NCI-H1105 (cell line): ENCODE data around the gene PCDH9.

Experiments used
- DNase-seq: peaks from one replicate; lab custom pipeline; 2025; lab: John Stamatoyannopoulos, UW

PCDH9 gene

GRCh38 chr13:67156723-67157060, 73.4 kb downstream of the PCDH9 start:
- no peak for DNase-seq

- DNase-seq: no peak
Measured at GRCh38 chr13:67155898-67156722, 74.0 kb downstream of the PCDH9 start.

GRCh38 chr13:67152085-67152484, 78.1 kb downstream of the PCDH9 start:
- no peak for DNase-seq

GRCh38 chr13:67151652-67152051, 78.5 kb downstream of the PCDH9 start:
- DNase-seq: no peak

GRCh38 chr13:67150608-67151007, 79.5 kb downstream of the PCDH9 start:
- DNase-seq: no peak

- DNase-seq: no peak
Measured at GRCh38 chr13:67148161-67148571, 82.0 kb downstream of the PCDH9 start.

GRCh38 chr13:67147342-67148133, 82.6 kb downstream of the PCDH9 start:
- DNase-seq: no peak

- DNase-seq: no peak
Measured at GRCh38 chr13:67146523-67147130, 83.5 kb downstream of the PCDH9 start.

- no peak for DNase-seq
Measured at GRCh38 chr13:67145950-67146349, 84.2 kb downstream of the PCDH9 start.

- no peak for DNase-seq
Measured at GRCh38 chr13:67143544-67144115, 86.5 kb downstream of the PCDH9 start.

- no peak for DNase-seq
Measured at GRCh38 chr13:67140006-67140405, 90.1 kb downstream of the PCDH9 start.

- DNase-seq: peak; percentile 48
Measured at GRCh38 chr13:67139551-67139950, 90.6 kb downstream of the PCDH9 start.

GRCh38 chr13:67138970-67139369, 91.2 kb downstream of the PCDH9 start:
- no peak for DNase-seq

GRCh38 chr13:67137044-67137735, 92.9 kb downstream of the PCDH9 start:
- DNase-seq: no peak

GRCh38 chr13:67136157-67136556, 94.0 kb downstream of the PCDH9 start:
- no peak for DNase-seq

- DNase-seq: no peak
Measured at GRCh38 chr13:67135356-67135755, 94.8 kb downstream of the PCDH9 start.

GRCh38 chr13:67134417-67135129, 95.6 kb downstream of the PCDH9 start:
- DNase-seq: peak; percentile 46

- DNase-seq: no peak
Measured at GRCh38 chr13:67133476-67133875, 96.7 kb downstream of the PCDH9 start.

- DNase-seq: no peak
Measured at GRCh38 chr13:67131393-67131792, 98.7 kb downstream of the PCDH9 start.

- no peak for DNase-seq
Measured at GRCh38 chr13:67130444-67130843, 99.7 kb downstream of the PCDH9 start.

- DNase-seq: no peak
Measured at GRCh38 chr13:67128136-67128535, 102.0 kb downstream of the PCDH9 start.
